Upper lobe of left lung (tissue), 4 donors: ENCODE data around the gene FREM1.
A peak's percentile ranks its signal among the peaks of the same experiment; 100 is the strongest.

Experiments used
- CTCF ChIP-seq, 6 experiments: fragments of 450-650 bp in 4 of 6; fragments of 200-600 bp in 2 of 6; sonication (generic) in 2 of 6; IDR thresholded peaks; one replicate each; pipeline ENCODE4 v1.5.1; 2016 to 2019; ENCODE audit warnings: antibody characterized with exemption in 6 of 6
- POLR2A ChIP-seq, 4 donors: fragments of 450-650 bp; IDR thresholded peaks; one replicate each; pipeline ENCODE4 v1.5.1; 2016 to 2017; ENCODE audit warnings: antibody characterized with exemption in 4 of 4, mild to moderate bottlenecking in 2 of 4
- POLR2AphosphoS5 ChIP-seq, 2 donors: sonication (generic); formaldehyde crosslinking; IDR thresholded peaks; one replicate each; pipeline ENCODE4 v1.5.1; 2017; ENCODE audit warnings: antibody characterized with exemption in 2 of 2

- TF ChIP-seq POLR2AphosphoS5 (IDR thresholded peaks at IDR 0.05) (peak in 1 of 2 donors; percentile 56), POLR2A (IDR thresholded peaks at IDR 0.05) (no peak), CTCF (IDR thresholded peaks at IDR 0.05) (no peak)
These were observed 82.4 kb downstream of the FREM1 start for GRCh38 chr9:14827805-14828204.
